ENCODE data around the gene CDH4.

CDH4 gene

DNA sequence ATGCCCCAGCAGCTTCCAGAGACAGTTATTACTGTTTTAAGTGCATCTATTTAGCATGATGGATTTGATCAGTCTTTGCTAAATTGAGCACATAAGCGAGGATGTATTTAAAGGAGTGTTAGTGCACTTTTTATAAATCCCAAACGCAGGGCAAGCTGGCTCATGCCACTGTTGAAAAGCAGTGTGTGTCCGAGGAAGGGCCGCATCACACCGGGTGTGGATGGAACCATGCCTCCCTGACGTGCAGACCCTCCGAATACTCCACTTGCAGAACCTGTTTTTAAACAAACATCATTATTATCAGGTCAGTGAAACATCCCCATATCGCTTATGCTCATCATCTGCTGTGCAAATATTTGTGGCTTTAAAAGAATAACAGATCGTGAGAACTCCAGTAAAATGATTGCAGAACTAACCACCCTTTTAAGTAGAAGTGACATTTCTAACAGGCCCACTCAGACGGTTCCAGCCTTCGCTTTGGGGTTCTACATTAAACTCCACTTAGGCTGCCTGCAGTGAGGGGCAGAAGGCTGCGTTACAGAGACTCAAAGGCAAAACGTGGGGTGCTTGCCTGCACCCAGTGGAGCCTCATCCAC, 190.1 kb downstream of the CDH4 start:
- no peaks in the 10 kb centered on the region for H3K27me3 ChIP-seq (ENCODE audit: control insufficient read depth in 2 of 2, insufficient read depth in 2 of 2, low read length in 2 of 2)
- H3K9ac ChIP-seq (ENCODE audit: low read depth in 1 of 2, low read length in 2 of 2) = no peak overlapping the region
- no peak overlapping the region for H3K27ac ChIP-seq (ENCODE audit: low read depth in 2 of 2, low read length in 2 of 2)
- H3K4me3 ChIP-seq (ENCODE audit: low read length in 2 of 2) = no peak overlapping the region
- H3K36me3 ChIP-seq (ENCODE audit: control insufficient read depth in 2 of 2, insufficient read depth in 2 of 2, low read length in 2 of 2) = no peaks in the 10 kb centered on the region
- H3K9me3 ChIP-seq (ENCODE audit: control insufficient read depth in 2 of 2, low read length in 2 of 2) = no peaks in the 10 kb centered on the region
- H3K4me1 ChIP-seq (ENCODE audit: control insufficient read depth in 2 of 2, insufficient read depth in 2 of 2, low read length in 2 of 2) = no peaks in the 10 kb centered on the region

DNA sequence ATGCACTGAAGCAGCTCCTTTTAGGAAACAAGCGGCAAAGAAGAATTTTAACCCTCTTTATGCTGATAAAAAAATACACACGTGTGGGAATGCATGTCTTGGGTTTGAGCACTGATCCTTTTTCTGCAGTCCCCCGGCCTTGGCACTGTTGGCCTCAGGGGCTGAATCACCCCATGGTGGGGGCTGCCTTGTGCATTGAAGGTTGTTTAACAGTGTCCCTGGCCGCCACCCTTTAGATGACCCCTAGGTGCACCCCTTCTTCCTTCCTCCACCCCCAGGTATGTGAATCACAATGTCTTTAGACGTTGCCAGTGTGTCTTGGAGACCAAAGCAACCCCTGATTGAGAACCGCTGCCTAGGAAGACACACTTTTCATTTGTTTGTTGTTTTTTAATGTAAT, 190.7 kb downstream of the CDH4 start:
- no peaks in the 10 kb centered on the region for H3K36me3 ChIP-seq (ENCODE audit: control insufficient read depth in 2 of 2, insufficient read depth in 2 of 2, low read length in 2 of 2)
- no peak overlapping the region for H3K9ac ChIP-seq (ENCODE audit: low read depth in 1 of 2, low read length in 2 of 2)
- H3K27me3 ChIP-seq (ENCODE audit: control insufficient read depth in 2 of 2, insufficient read depth in 2 of 2, low read length in 2 of 2) = no peaks in the 10 kb centered on the region
- H3K27ac ChIP-seq (ENCODE audit: low read depth in 2 of 2, low read length in 2 of 2) = no peak overlapping the region
- H3K4me3 ChIP-seq (ENCODE audit: low read length in 2 of 2) = no peak overlapping the region
- no peaks in the 10 kb centered on the region for H3K9me3 ChIP-seq (ENCODE audit: control insufficient read depth in 2 of 2, low read length in 2 of 2)
- no peaks in the 10 kb centered on the region for H3K4me1 ChIP-seq (ENCODE audit: control insufficient read depth in 2 of 2, insufficient read depth in 2 of 2, low read length in 2 of 2)

DNA sequence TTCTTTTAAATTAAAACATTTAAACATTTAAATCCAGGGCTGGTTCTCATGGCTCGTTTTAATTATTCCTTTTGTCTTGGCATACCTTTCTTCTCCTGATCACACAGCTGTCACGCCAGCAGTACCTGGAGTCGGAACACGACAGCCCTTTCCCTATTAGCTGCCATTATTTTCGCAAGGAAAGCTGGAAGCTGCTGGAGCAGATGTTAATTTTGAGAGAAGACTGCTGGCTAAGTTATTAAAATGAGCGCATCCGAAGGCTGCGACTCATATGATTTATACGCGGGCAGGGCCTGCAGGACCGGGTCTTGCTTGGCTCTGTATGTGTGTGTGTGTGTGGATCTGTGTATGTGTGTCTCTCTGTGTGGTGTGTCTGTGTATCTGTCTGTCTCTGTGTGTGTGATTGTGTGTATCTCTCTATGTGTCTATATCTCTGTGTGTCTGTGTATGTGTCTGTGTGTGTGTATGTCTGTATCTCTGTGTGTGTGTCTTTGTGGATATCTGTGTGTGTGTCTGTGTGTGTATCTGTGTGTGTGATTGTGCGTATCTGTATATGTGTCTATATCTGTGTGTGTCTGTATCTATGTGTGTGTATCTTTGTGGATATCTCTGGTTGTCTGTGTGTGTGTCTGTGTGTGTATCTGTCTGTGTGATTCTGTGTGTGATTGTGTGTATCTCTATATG, 191.5 kb downstream of the CDH4 start:
- no peak overlapping the region for H3K27ac ChIP-seq (ENCODE audit: low read depth in 2 of 2, low read length in 2 of 2)
- H3K4me1 ChIP-seq (ENCODE audit: control insufficient read depth in 2 of 2, insufficient read depth in 2 of 2, low read length in 2 of 2) = no peaks in the 10 kb centered on the region
- no peak overlapping the region for H3K4me3 ChIP-seq (ENCODE audit: low read length in 2 of 2)
- no peaks in the 10 kb centered on the region for H3K36me3 ChIP-seq (ENCODE audit: control insufficient read depth in 2 of 2, insufficient read depth in 2 of 2, low read length in 2 of 2)
- no peaks in the 10 kb centered on the region for H3K27me3 ChIP-seq (ENCODE audit: control insufficient read depth in 2 of 2, insufficient read depth in 2 of 2, low read length in 2 of 2)
- H3K9me3 ChIP-seq (ENCODE audit: control insufficient read depth in 2 of 2, low read length in 2 of 2) = no peaks in the 10 kb centered on the region
- no peak overlapping the region for H3K9ac ChIP-seq (ENCODE audit: low read depth in 1 of 2, low read length in 2 of 2)

DNA sequence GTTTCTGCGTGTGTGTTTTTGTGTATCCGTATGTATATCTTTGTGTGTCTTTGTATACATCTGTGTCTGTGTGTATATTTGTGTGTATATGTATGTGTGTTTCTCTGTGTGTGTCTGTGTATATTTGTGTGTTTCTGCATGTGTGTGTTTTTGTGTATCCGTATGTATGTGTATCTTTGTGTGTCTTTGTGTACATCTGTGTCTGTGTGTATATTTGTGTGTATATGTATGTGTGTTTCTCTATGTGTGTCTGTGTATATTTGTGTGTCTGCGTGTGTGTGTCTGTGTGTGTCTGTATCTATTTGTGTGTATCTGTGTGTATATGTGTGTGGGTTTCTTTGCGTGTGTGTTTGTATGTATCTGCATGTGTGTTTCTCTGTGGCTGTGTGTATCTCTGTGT, 192.6 kb downstream of the CDH4 start:
- no peaks in the 10 kb centered on the region for H3K27me3 ChIP-seq (ENCODE audit: control insufficient read depth in 2 of 2, insufficient read depth in 2 of 2, low read length in 2 of 2)
- H3K9ac ChIP-seq (ENCODE audit: low read depth in 1 of 2, low read length in 2 of 2) = no peak overlapping the region
- no peaks in the 10 kb centered on the region for H3K4me1 ChIP-seq (ENCODE audit: control insufficient read depth in 2 of 2, insufficient read depth in 2 of 2, low read length in 2 of 2)
- H3K9me3 ChIP-seq (ENCODE audit: control insufficient read depth in 2 of 2, low read length in 2 of 2) = no peaks in the 10 kb centered on the region
- no peak overlapping the region for H3K27ac ChIP-seq (ENCODE audit: low read depth in 2 of 2, low read length in 2 of 2)
- H3K36me3 ChIP-seq (ENCODE audit: control insufficient read depth in 2 of 2, insufficient read depth in 2 of 2, low read length in 2 of 2) = no peaks in the 10 kb centered on the region
- H3K4me3 ChIP-seq (ENCODE audit: low read length in 2 of 2) = no peak overlapping the region

DNA sequence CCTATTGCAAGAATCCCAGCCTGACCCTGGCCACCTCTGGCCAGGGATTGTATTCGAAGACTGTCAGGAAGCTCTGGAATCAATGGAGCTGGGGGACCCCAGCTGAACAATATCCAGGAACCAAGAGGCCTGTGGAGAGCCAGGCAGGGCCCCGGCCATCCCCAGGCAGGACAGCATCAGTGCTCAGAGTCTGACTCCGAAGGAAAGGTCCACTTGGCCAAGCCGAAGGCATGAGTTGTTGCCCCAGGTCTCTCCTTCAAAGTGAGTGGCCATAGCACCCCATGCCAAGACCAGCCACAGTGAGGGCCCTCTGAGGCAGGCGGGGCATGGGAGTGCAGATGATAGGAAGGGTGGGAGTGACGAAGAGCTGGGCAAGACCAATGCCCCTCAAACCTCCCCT, 193.1 kb downstream of the CDH4 start:
- no peak overlapping the region for H3K9ac ChIP-seq (ENCODE audit: low read depth in 1 of 2, low read length in 2 of 2)
- peaks cover 0 to under 1% of the 10 kb centered on the region in 2 donors for H3K9me3 ChIP-seq (ENCODE audit: control insufficient read depth in 2 of 2, low read length in 2 of 2)
- H3K27me3 ChIP-seq (ENCODE audit: control insufficient read depth in 2 of 2, insufficient read depth in 2 of 2, low read length in 2 of 2) = no peaks in the 10 kb centered on the region
- H3K4me1 ChIP-seq (ENCODE audit: control insufficient read depth in 2 of 2, insufficient read depth in 2 of 2, low read length in 2 of 2) = no peaks in the 10 kb centered on the region
- no peak overlapping the region for H3K4me3 ChIP-seq (ENCODE audit: low read length in 2 of 2)
- H3K27ac ChIP-seq (ENCODE audit: low read depth in 2 of 2, low read length in 2 of 2) = no peak overlapping the region
- no peaks in the 10 kb centered on the region for H3K36me3 ChIP-seq (ENCODE audit: control insufficient read depth in 2 of 2, insufficient read depth in 2 of 2, low read length in 2 of 2)

DNA sequence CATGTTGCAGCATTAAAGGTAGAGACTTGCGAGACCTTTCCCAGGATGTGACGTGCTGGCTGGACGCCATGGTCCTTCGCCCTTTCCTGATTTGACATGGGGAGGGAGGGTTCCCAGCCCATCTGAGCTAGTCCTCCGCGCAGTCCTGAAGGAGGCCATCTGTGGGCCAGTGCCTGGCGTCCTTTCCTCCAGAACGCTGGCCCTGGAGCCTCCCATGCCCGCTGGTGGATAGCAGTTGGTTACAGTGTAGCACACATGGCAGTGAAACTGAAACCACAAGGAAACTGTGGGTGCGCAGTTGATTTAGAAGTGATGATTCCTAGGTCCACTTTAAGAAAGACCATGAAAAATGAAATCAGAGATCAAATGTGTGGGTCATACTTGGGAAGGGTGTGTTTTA, 193.7 kb downstream of the CDH4 start:
- Histone ChIP-seq H3K36me3 (ENCODE audit: control insufficient read depth in 2 of 2, insufficient read depth in 2 of 2, low read length in 2 of 2) (no peaks in the 10 kb centered on the region), H3K4me1 (ENCODE audit: control insufficient read depth in 2 of 2, insufficient read depth in 2 of 2, low read length in 2 of 2) (no peaks in the 10 kb centered on the region)

DNA sequence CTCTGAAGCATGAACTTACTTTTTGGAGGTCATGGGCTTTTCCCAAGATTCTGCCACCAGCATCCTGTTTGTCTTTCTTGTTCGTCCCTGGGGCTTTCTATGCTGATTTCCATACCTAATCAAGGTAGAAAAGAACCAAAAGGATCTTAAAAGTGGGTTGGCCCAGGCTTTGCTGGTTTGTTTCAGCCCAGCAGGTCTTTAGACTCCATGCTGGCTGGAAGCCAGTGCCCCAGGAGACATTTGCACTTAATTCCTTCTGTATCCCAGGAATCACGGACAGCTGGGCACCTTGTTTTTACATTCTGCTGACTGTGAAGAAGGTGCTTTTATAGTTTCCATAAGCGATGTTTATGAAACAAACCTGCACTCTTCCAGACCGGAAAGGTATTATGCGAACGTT, 195.9 kb downstream of the CDH4 start:
- Histone ChIP-seq H3K27ac (ENCODE audit: low read depth in 2 of 2, low read length in 2 of 2) (no peak overlapping the region), H3K36me3 (ENCODE audit: control insufficient read depth in 2 of 2, insufficient read depth in 2 of 2, low read length in 2 of 2) (no peaks in the 10 kb centered on the region), H3K4me1 (ENCODE audit: control insufficient read depth in 2 of 2, insufficient read depth in 2 of 2, low read length in 2 of 2) (no peaks in the 10 kb centered on the region), H3K4me3 (ENCODE audit: low read length in 2 of 2) (no peak overlapping the region), H3K27me3 (ENCODE audit: control insufficient read depth in 2 of 2, insufficient read depth in 2 of 2, low read length in 2 of 2) (no peaks in the 10 kb centered on the region), H3K9ac (ENCODE audit: low read depth in 1 of 2, low read length in 2 of 2) (no peak overlapping the region), H3K9me3 (ENCODE audit: control insufficient read depth in 2 of 2, low read length in 2 of 2) (peaks cover 0 to 2% of the 10 kb centered on the region in 2 donors)

More for the DNA sequence above, 193.7 kb downstream of the CDH4 start:
- no peak overlapping the region for H3K4me3 ChIP-seq (ENCODE audit: low read length in 2 of 2)
- no peak overlapping the region for H3K27ac ChIP-seq (ENCODE audit: low read depth in 2 of 2, low read length in 2 of 2)
- peaks cover 0 to 2% of the 10 kb centered on the region in 2 donors for H3K9me3 ChIP-seq (ENCODE audit: control insufficient read depth in 2 of 2, low read length in 2 of 2)
- H3K9ac ChIP-seq (ENCODE audit: low read depth in 1 of 2, low read length in 2 of 2) = no peak overlapping the region
- no peaks in the 10 kb centered on the region for H3K27me3 ChIP-seq (ENCODE audit: control insufficient read depth in 2 of 2, insufficient read depth in 2 of 2, low read length in 2 of 2)

DNA sequence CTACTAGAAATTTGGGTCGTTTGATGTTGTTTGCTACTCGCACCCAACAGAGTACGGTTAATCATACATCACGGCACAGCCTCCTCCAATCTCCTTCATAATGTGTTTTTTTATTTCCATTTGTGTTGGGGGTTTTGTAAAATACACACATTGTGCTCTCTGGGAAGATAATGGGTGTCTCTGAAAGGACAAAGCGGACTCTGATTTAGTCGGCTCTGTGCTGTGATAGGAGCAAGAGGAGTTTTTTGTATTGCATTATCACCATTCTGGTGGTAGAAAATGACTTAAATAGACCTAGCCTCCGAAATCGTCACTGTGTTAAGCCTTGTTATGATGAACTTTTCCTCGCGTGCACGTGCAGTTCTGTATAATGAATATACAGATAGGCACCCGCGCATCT, 196.3 kb downstream of the CDH4 start:
- Histone ChIP-seq H3K36me3 (ENCODE audit: control insufficient read depth in 2 of 2, insufficient read depth in 2 of 2, low read length in 2 of 2) (no peaks in the 10 kb centered on the region), H3K9ac (ENCODE audit: low read depth in 1 of 2, low read length in 2 of 2) (no peak overlapping the region), H3K27me3 (ENCODE audit: control insufficient read depth in 2 of 2, insufficient read depth in 2 of 2, low read length in 2 of 2) (no peaks in the 10 kb centered on the region), H3K4me1 (ENCODE audit: control insufficient read depth in 2 of 2, insufficient read depth in 2 of 2, low read length in 2 of 2) (no peaks in the 10 kb centered on the region), H3K9me3 (ENCODE audit: control insufficient read depth in 2 of 2, low read length in 2 of 2) (peaks cover 0 to 2% of the 10 kb centered on the region in 2 donors), H3K27ac (ENCODE audit: low read depth in 2 of 2, low read length in 2 of 2) (no peak overlapping the region), H3K4me3 (ENCODE audit: low read length in 2 of 2) (no peak overlapping the region)

DNA sequence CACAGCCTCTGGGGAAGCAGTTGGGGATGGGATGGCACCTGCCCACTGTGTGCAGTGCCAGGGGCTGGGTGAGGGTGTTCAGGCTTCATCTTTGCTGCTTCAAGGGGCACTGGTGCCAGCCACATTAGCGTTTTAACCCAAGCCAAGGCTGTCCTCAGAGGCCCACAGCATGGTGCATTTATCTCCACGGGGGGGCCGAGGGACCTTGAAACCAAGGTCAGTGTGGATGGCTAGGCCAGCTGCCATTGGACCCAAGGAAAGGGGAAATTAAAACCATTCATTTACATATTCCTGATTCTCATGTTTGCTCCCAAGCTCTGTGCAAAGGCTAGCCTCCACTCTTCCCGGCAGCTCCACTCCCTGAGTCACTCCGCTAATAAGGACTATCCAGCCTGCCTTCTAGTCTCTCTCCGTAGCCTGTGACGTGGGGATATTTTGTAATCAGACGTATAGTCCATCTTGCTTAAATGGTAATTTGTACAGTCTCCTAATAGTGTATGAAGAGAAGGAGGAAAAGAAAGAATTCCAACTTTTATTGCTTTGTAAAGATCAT, 197.1 kb downstream of the CDH4 start:
- H3K9me3 ChIP-seq (ENCODE audit: control insufficient read depth in 2 of 2, low read length in 2 of 2) = peaks cover 0 to 2% of the 10 kb centered on the region in 2 donors
- H3K4me3 ChIP-seq (ENCODE audit: low read length in 2 of 2) = no peak overlapping the region
- no peaks in the 10 kb centered on the region for H3K36me3 ChIP-seq (ENCODE audit: control insufficient read depth in 2 of 2, insufficient read depth in 2 of 2, low read length in 2 of 2)
- H3K27me3 ChIP-seq (ENCODE audit: control insufficient read depth in 2 of 2, insufficient read depth in 2 of 2, low read length in 2 of 2) = no peaks in the 10 kb centered on the region
- H3K27ac ChIP-seq (ENCODE audit: low read depth in 2 of 2, low read length in 2 of 2) = no peak overlapping the region
- no peak overlapping the region for H3K9ac ChIP-seq (ENCODE audit: low read depth in 1 of 2, low read length in 2 of 2)
- H3K4me1 ChIP-seq (ENCODE audit: control insufficient read depth in 2 of 2, insufficient read depth in 2 of 2, low read length in 2 of 2) = no peaks in the 10 kb centered on the region

DNA sequence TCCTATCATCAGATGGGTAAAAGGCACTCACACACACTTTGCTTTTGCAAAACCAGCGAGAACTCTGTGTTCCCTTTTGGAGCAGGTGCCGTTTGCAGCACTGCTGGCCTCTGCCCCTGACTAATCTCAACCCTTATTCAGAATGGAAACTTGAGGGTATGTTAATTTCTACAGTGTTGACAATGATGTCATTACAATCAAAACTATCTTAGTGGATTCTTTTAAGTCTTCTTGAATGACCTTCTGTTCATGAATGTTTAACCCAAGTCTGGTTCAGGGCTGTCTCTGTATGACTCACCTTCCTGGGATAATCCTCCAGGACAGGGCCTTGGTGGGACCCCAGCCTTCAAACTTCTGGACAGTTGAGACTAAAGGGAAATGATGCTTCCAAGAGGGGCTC, 197.9 kb downstream of the CDH4 start:
- peaks cover 0 to 2% of the 10 kb centered on the region in 2 donors for H3K9me3 ChIP-seq (ENCODE audit: control insufficient read depth in 2 of 2, low read length in 2 of 2)
- H3K4me1 ChIP-seq (ENCODE audit: control insufficient read depth in 2 of 2, insufficient read depth in 2 of 2, low read length in 2 of 2) = no peaks in the 10 kb centered on the region
- H3K9ac ChIP-seq (ENCODE audit: low read depth in 1 of 2, low read length in 2 of 2) = no peak overlapping the region
- no peak overlapping the region for H3K27ac ChIP-seq (ENCODE audit: low read depth in 2 of 2, low read length in 2 of 2)
- no peak overlapping the region for H3K4me3 ChIP-seq (ENCODE audit: low read length in 2 of 2)
- no peaks in the 10 kb centered on the region for H3K27me3 ChIP-seq (ENCODE audit: control insufficient read depth in 2 of 2, insufficient read depth in 2 of 2, low read length in 2 of 2)
- no peaks in the 10 kb centered on the region for H3K36me3 ChIP-seq (ENCODE audit: control insufficient read depth in 2 of 2, insufficient read depth in 2 of 2, low read length in 2 of 2)

Measured in mucosa of rectum (tissue), 2 donors.